Right lobe of liver (tissue), 6 donors: Measurements from ENCODE around the gene ACTL8. TPM values are rescaled to one million over a fixed set of nuclear protein-coding genes. Genes with fewer than 3 reads are reported as not detected.

ENCODE experiments used
- ATAC-seq, 4 donors: fragments of 200-7000 bp; cut with Tn5 transposase; one replicate each; pipeline ENCODE4 v1.9.1; 2020; ENCODE audit warnings: mild to moderate bottlenecking in 4 of 4, moderate library complexity in 4 of 4
- DNase-seq, 3 donors: peaks; one replicate each; pipeline ENCODE4 v3.0.0-alpha.2; 2020
- H3K27ac ChIP-seq, 3 donors: fragments of 200-600 bp; one replicate each; pipeline ENCODE4 v1.8.0; 2022
- H3K27me3 ChIP-seq, 2 donors: fragments of 200-600 bp; one replicate each; pipeline ENCODE4 v1.8.0; 2022
- H3K36me3 ChIP-seq, 4 donors: fragments of 200-600 bp; sonication (generic) in 1 of 4; one replicate each; pipeline versions ENCODE4 v1.5.1 to v1.8.0; 2017 to 2022; ENCODE audit warnings: control low read depth in 1 of 4
- H3K4me1 ChIP-seq, 4 donors: fragments of 200-600 bp; sonication (generic) in 1 of 4; one replicate each; pipeline versions ENCODE4 v1.5.1 to v1.8.0; 2017 to 2022; ENCODE audit warnings: control low read depth in 1 of 4
- H3K4me3 ChIP-seq, 3 donors: fragments of 200-600 bp; one replicate each; pipeline ENCODE4 v1.8.0; 2022
- H3K9me3 ChIP-seq, 4 donors: fragments of 200-600 bp; sonication (generic) in 1 of 4; one replicate each; pipeline versions ENCODE4 v1.5.1 to v1.8.0; 2017 to 2022; ENCODE audit warnings: control low read depth in 1 of 4
- POLR2A ChIP-seq: fragments of 450-650 bp; IDR thresholded peaks from one replicate; pipeline ENCODE4 v1.6.1; 2017; ENCODE audit warnings: antibody characterized with exemption, mild to moderate bottlenecking
- WGBS: methylation state at CpG from one replicate; pipeline ENCODE4 v1.1.6; 2018; ENCODE audit warnings: low coverage, low lambda C conversion rate; ENCODE audit not compliant: insufficient coverage; ENCODE audit errors: missing lambda C conversion rate; 5-methylcytosine and 5-hydroxymethylcytosine counted together
- intact Hi-C, 2 donors: fragments of 100-400 bp; cut with DNase I; formaldehyde crosslinking; loops; one replicate each; pipeline versions ENCODE4 v1.11.2 to v1.14.1; 2022
- total RNA-seq, 6 experiments: library from RNA; depleted of rRNA in 2 of 6; stranded (reverse); fragments of >200 nt in 2 of 6; fragmentation: NEBNext Ultra II Directional in 3 of 6; extraction: Animal tissue kit (Norgen Biotek cat#: 25700) in 3 of 6; gene quantifications; one replicate each; pipeline versions ENCODE4 v1.1.0 to v1.2.4, GENCODE V29; 2016 to 2023
- TF ChIP-seq, protein P1 (sequence below), 4 donors: fragments of 200-600 bp in 3 of 4; fragments of 450-650 bp in 1 of 4; IDR thresholded peaks; one replicate each; pipeline versions ENCODE4 v1.5.1 to v1.8.0; 2016 to 2022; ENCODE audit warnings: antibody characterized with exemption in 4 of 4, mild to moderate bottlenecking in 2 of 4
- donor health status: DM: no; HTN: yes; CAD: no.
- donor health status: DM: no; HTN: no; CAD: no.
- donor health status: DM: no; HTN: no; CAD: no.
- donor health status: DM: no; HTN: yes; CAD: no.
- donor health status: DM: no; HTN: yes; CAD: no.

The ACTL8 gene
- total RNA-seq, 6 experiments from 2014 or later, result not detected

DNA sequence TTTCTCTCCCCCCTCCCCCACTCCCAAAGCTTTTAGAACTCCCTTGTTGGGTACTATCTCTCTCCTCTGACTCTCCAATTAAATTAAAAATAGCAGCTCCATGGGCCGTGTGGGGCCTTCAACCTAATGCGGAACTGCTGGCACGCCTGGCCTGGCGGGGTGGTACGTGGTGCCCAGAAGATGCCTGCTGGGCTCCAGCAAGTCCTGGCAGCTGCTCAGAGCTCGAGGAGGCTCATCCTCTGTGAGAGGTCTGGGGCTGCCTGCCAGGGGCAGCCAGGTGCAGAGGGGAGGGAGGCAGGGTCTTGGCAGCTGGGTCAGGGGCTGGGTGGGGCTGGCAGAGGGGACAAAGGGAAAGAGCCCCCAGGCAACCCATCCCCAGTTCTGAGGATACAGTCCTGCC is 74.4 kb downstream of the ACTL8 start:
- intact Hi-C loops, result no loop called here
- Histone ChIP-seq H3K4me3 (no peak overlapping the region), H3K27ac (no peak overlapping the region), H3K4me1 (no peaks in the 10 kb centered on the region), H3K36me3 (no peaks in the 10 kb centered on the region), H3K9me3 (no peaks in the 10 kb centered on the region), H3K27me3 (no peaks in the 10 kb centered on the region)
- WGBS, result 63% methylated on average over 6 of the region's 6 CpGs
- DNase-seq, result no peak
- TF ChIP-seq POLR2A, result no peak
- TF ChIP-seq, protein P1, sequence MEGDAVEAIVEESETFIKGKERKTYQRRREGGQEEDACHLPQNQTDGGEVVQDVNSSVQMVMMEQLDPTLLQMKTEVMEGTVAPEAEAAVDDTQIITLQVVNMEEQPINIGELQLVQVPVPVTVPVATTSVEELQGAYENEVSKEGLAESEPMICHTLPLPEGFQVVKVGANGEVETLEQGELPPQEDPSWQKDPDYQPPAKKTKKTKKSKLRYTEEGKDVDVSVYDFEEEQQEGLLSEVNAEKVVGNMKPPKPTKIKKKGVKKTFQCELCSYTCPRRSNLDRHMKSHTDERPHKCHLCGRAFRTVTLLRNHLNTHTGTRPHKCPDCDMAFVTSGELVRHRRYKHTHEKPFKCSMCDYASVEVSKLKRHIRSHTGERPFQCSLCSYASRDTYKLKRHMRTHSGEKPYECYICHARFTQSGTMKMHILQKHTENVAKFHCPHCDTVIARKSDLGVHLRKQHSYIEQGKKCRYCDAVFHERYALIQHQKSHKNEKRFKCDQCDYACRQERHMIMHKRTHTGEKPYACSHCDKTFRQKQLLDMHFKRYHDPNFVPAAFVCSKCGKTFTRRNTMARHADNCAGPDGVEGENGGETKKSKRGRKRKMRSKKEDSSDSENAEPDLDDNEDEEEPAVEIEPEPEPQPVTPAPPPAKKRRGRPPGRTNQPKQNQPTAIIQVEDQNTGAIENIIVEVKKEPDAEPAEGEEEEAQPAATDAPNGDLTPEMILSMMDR (IDR thresholded peaks at IDR 0.05), result no peak
- no peak for ATAC-seq

DNA sequence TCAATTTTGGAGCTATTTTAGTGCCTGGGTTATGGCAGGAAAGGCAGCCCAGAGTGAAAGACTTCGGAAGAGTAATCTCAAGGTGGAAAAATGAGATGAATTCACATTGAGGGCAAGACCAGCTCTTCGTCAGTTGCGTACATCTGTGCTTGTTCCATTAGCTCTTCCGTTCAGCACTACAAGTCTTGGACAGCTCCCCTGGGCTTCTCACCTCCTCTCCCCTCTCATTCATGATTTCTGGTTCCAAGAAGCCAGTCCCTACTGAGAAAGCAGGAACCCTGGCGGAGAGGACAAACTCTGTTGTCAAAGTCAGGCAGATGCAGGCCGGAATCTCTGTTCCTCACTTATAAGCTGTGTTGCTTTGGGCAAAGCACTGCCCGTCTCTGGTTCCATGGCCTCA is 76.5 kb downstream of the ACTL8 start:
- ATAC-seq, result no peak
- no peak for TF ChIP-seq POLR2A
- TF ChIP-seq, protein P1 (IDR thresholded peaks at IDR 0.05), result no peak
- WGBS, result 30% methylated on average over 5 of the region's 7 CpGs
- no peaks in the 10 kb centered on the region for H3K9me3 ChIP-seq
- no peaks in the 10 kb centered on the region for H3K27me3 ChIP-seq
- H3K4me1 ChIP-seq, result no peaks in the 10 kb centered on the region
- no peak overlapping the region for H3K4me3 ChIP-seq
- H3K27ac ChIP-seq, result no peak overlapping the region
- DNase-seq, result no peak
- H3K36me3 ChIP-seq, result no peaks in the 10 kb centered on the region
- intact Hi-C loops, result no loop called here

DNA sequence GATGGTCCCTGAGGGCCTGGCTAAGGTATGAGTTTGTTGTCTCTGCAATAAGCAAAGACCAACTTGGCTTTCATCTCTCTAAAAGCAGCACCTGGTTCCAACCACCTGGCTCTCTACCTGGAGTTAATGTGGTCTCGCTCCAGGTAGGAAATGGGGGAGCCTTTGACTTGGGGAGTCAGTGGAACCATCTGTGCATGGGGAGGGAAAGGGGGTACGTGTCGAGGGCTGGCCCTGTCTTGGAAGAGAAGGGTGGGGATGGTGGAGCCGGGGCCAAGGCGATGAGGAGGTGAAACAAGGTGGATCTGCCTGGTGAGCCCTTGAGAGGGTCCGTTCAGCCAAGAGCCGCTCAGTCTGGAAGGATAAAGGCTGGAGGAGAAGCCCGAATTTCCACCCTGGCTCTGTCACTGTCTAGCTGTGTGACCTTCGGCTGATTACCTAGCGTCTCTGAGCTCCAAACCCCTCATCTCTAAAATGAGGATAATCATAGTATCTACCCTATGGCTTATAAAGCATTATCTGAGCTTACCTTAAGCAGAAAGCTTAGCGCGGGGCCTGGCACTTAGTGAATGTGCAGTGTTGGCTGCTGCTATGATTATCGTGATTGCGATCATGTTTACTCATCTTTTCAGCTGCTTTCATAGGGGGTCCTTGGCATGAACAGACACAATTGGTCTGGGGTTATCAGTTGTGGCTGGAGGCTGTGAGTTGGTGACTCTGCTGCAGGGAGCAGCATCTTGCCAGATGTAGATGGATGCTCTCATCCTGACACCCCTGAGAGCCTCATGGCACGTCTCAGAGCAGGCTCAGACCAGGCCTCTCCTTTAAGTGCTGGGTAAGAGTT is 78.7 kb downstream of the ACTL8 start:
- Histone ChIP-seq H3K4me1 (no peaks in the 10 kb centered on the region), H3K27ac (no peak overlapping the region), H3K36me3 (no peaks in the 10 kb centered on the region), H3K27me3 (no peaks in the 10 kb centered on the region), H3K4me3 (no peak overlapping the region), H3K9me3 (no peaks in the 10 kb centered on the region)
- WGBS, result 70% methylated on average over 12 of the region's 15 CpGs
- no peak for TF ChIP-seq POLR2A
- TF ChIP-seq, protein P1 (IDR thresholded peaks at IDR 0.05), result no peak
- intact Hi-C loops, result no loop called here
- DNase-seq, result no peak
- no peak for ATAC-seq

DNA sequence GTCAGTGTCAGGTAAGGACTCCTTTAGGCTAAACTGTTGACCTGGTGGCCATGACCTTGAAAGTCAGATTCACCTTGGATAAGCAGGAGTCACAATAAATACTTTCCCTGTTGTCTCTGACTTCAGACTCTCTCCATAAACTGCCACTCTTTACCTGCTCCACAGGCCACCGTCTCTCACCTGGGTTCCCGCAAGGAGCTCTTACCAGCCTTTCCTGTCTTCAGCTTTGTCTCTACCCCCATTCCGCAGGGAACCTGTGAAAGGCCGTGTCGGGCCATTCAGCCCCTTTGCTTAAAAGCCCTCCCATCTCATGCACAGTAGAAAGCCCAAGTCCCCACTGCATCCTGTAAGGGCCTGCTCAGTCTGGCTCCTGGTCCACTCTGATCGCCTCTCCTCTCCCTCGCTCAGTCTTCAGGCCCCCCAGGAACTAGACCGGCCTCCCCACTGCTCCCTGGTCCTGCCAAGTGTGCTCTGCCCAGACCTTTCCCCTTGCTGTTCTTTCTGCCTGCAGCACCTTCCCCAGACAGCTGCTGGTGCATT is 79.5 kb downstream of the ACTL8 start:
- intact Hi-C loops, result no loop called here
- Histone ChIP-seq H3K27ac (no peak overlapping the region), H3K27me3 (no peaks in the 10 kb centered on the region), H3K9me3 (no peaks in the 10 kb centered on the region), H3K4me3 (no peak overlapping the region), H3K36me3 (no peaks in the 10 kb centered on the region), H3K4me1 (no peaks in the 10 kb centered on the region)
- DNase-seq, result no peak
- no peak for ATAC-seq
- TF ChIP-seq POLR2A, result no peak
- 36% methylated on average over 7 of the region's 8 CpGs for WGBS

DNA sequence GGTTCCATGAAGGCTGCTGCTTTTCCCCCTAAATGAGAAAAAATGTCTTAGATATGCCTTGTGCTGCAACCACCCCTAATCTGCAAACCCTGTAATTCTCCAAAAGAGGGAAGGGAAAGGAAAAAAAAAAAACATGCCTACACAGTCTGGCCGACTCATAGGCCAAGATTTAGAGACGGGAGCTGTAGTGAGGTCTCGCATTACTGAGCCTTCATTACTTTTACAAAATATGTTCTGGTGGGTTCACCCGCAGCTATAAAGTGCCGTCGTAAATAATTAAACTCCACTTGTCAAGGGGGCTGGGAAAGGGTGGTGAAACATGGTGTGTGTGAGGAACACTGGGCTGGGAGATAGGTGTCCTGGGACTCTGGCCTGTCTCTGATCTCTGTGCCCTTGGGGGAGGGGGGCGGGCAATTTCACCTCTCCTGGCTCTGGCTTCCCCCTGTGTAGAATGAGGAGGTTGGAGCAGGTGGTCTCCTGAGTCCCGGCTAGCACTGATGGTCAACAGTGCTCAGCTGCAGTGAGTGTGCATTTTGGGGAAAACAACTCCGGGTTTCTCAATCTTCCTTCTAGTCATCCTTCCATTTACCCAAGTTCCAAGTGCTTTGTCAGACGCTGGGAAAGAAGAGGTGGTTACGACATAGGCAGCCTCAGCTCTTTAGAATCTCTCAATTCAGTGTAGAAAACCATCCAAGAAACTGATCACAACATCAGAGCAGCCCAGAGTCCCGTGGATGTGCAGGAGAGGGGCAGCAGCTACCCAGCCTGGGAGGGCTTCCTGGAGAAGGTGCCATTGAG is 82.3 kb downstream of the ACTL8 start:
- H3K36me3 ChIP-seq, result no peaks in the 10 kb centered on the region
- no peaks in the 10 kb centered on the region for H3K27me3 ChIP-seq
- ATAC-seq (no peak), DNase-seq (no peak)
- H3K27ac ChIP-seq, result no peak overlapping the region
- H3K4me1 ChIP-seq, result no peaks in the 10 kb centered on the region
- H3K9me3 ChIP-seq, result no peaks in the 10 kb centered on the region
- TF ChIP-seq POLR2A, result no peak
- TF ChIP-seq, protein P1 (IDR thresholded peaks at IDR 0.05), result no peak
- intact Hi-C loops, result no loop called here
- WGBS, result 46% methylated on average over 10 of the region's 12 CpGs
- no peak overlapping the region for H3K4me3 ChIP-seq
